SK-N-SH treated with all-trans-retinoic acid at 6 μM for 48 hours (cell line): ENCODE data around the gene SMOC2.

ENCODE experiments used
- ARNTL ChIP-seq: fragments of 450-650 bp; formaldehyde crosslinking; IDR thresholded peaks from 2 replicates; pipeline ENCODE4 v1.5.0; 2020; ENCODE audit warnings: low read depth, mild to moderate bottlenecking, moderate library complexity, borderline replicate concordance
- BACH2 ChIP-seq: fragments of 250-450 bp; sonication (Bioruptor Pico); IDR thresholded peaks from 2 replicates; pipeline ENCODE4 v1.9.0; 2021; ENCODE audit warnings: mild to moderate bottlenecking, borderline replicate concordance
- CSDC2 ChIP-seq: fragments of 250-450 bp; sonication (Bioruptor Pico); IDR thresholded peaks from 2 replicates; pipeline ENCODE4 v1.5.0; 2020; ENCODE audit warnings: mild to moderate bottlenecking, moderate library complexity
- ESRRG ChIP-seq: fragments of 250-450 bp; sonication (Bioruptor Pico); IDR thresholded peaks from 2 replicates; pipeline ENCODE4 v1.6.1; 2021; ENCODE audit warnings: mild to moderate bottlenecking
- OSR1 ChIP-seq: fragments of 250-450 bp; sonication (Bioruptor Pico); IDR thresholded peaks from 2 replicates; pipeline ENCODE4 v1.8.0; 2022; ENCODE audit warnings: moderate library complexity, mild to moderate bottlenecking, inconsistent platforms
- PATZ1 ChIP-seq: fragments of 250-450 bp; sonication (Bioruptor Pico); IDR thresholded peaks from 2 replicates; pipeline ENCODE4 v1.8.0; 2020; ENCODE audit warnings: mild to moderate bottlenecking, moderate library complexity, borderline replicate concordance
- PPARA ChIP-seq: fragments of 250-450 bp; sonication (Bioruptor Pico); IDR thresholded peaks from 2 replicates; pipeline ENCODE4 v1.5.0; 2020; ENCODE audit warnings: mild to moderate bottlenecking, borderline replicate concordance
- SNAI2 ChIP-seq: fragments of 250-450 bp; sonication (Bioruptor Pico); IDR thresholded peaks from 2 replicates; pipeline ENCODE4 v1.5.0; 2020; ENCODE audit warnings: mild to moderate bottlenecking, moderate library complexity
- ZFP30 ChIP-seq: fragments of 450-650 bp; formaldehyde crosslinking; IDR thresholded peaks from 2 replicates; pipeline ENCODE4 v1.5.0; 2022; ENCODE audit warnings: mild to moderate bottlenecking, moderate library complexity
- ZNF565 ChIP-seq: fragments of 450-650 bp; formaldehyde crosslinking; conservative IDR thresholded peaks from 2 replicates; pipeline ENCODE4 v1.5.0; 2020; ENCODE audit warnings: low read depth, mild to moderate bottlenecking, moderate library complexity
- ZNF70 ChIP-seq: fragments of 450-650 bp; formaldehyde crosslinking; IDR thresholded peaks from 2 replicates; pipeline ENCODE4 v1.5.0; 2020; ENCODE audit warnings: mild to moderate bottlenecking, moderate library complexity

- TF ChIP-seq ZFP30 (CRISPR knock-in tag): no peak
- TF ChIP-seq ARNTL: no peak
- TF ChIP-seq ZNF565 (CRISPR knock-in tag): no peak
- no peak for TF ChIP-seq ZNF70 (CRISPR knock-in tag)
- no peak for TF ChIP-seq PATZ1 (CRISPR knock-in tag)
- no peak for TF ChIP-seq BACH2 (CRISPR knock-in tag)
- TF ChIP-seq SNAI2 (CRISPR knock-in tag): no peak
- TF ChIP-seq PPARA (CRISPR knock-in tag): no peak
- no peak for TF ChIP-seq OSR1 (CRISPR knock-in tag)
- TF ChIP-seq ESRRG (CRISPR knock-in tag): no peak
- TF ChIP-seq CSDC2 (CRISPR knock-in tag): no peak
These were observed 133.8 kb downstream of the SMOC2 start for GRCh38 chr6:168574699-168575195.
